B cell (primary cell): ENCODE results near the gene RPS8. TPM values are rescaled to one million over a fixed set of nuclear protein-coding genes. Genes with fewer than 3 reads are reported as not detected.

Source experiments
- ATAC-seq: fragments of 200-7000 bp; cut with Tn5 transposase; one replicate; pipeline ENCODE4 v1.10.0; 2021; ENCODE audit warnings: low read depth, mild to moderate bottlenecking, moderate number of reproducible peaks, moderate library complexity
- CTCF ChIA-PET: fragments of 350-600 bp; sonication (Branson Sonifier 250); formaldehyde crosslinking; loops from one replicate; lab custom pipeline; 2021; ENCODE audit warnings: antibody characterized with exemption, inconsistent platforms; lab: Charles Lee
- POLR2A ChIA-PET: fragments of 350-600 bp; sonication (Branson Sonifier 250); formaldehyde crosslinking; loops from one replicate; lab custom pipeline; 2021; ENCODE audit warnings: antibody characterized with exemption; lab: Charles Lee
- DNase-seq: peaks from one replicate; pipeline ENCODE4 v3.0.0; 2013
- H2AFZ ChIP-seq: 2 replicates; pipeline ENCODE4 v1.6.1; 2012; ENCODE audit warnings: mild to moderate bottlenecking, low read depth, low read length; ENCODE audit not compliant: insufficient read depth, poor library complexity, severe bottlenecking
- H3K27ac ChIP-seq, 2 donors: 1 replicate in 1 of 2; 2 replicates in 1 of 2; pipeline ENCODE4 v1.5.1; 2012 to 2013; ENCODE audit warnings: low read length in 2 of 2, mild to moderate bottlenecking in 2 of 2, moderate library complexity in 1 of 2
- H3K27me3 ChIP-seq, 4 experiments: fragments of 200-600 bp in 1 of 4; sonication (generic) in 1 of 4; replicated peaks in 1 of 4; 1 replicate in 2 of 4; 2 replicates in 2 of 4; pipeline versions ENCODE4 v1.6.1 to v1.7.0; 2013 to 2016; ENCODE audit warnings: low read length in 3 of 4, mild to moderate bottlenecking in 2 of 4, mixed read lengths in 1 of 4, moderate library complexity in 1 of 4; ENCODE audit not compliant: insufficient read depth in 4 of 4, control insufficient read depth in 3 of 4; ENCODE audit errors: control extremely low read depth in 1 of 4
- H3K36me3 ChIP-seq, 2 experiments: replicated peaks in 1 of 2; 1 replicate in 1 of 2; 2 replicates in 1 of 2; pipeline versions ENCODE4 v1.6.1 to v1.7.1; 2013; ENCODE audit warnings: low read length in 1 of 2; ENCODE audit not compliant: insufficient read depth in 2 of 2, control insufficient read depth in 1 of 2; ENCODE audit errors: control extremely low read depth in 1 of 2, extremely low read depth in 1 of 2
- H3K4me1 ChIP-seq, 2 donors: fragments of 200-600 bp in 1 of 2; sonication (generic) in 1 of 2; 1 replicate in 1 of 2; 2 replicates in 1 of 2; pipeline versions ENCODE4 v1.5.1 to v1.6.1; 2013 to 2017; ENCODE audit warnings: low read length in 2 of 2; ENCODE audit not compliant: control insufficient read depth in 2 of 2, insufficient read depth in 2 of 2
- H3K4me2 ChIP-seq: replicated peaks from 2 replicates; pipeline ENCODE3; 2012; ENCODE audit warnings: mild to moderate bottlenecking, low read depth, low read length; ENCODE audit not compliant: poor library complexity, severe bottlenecking
- H3K4me3 ChIP-seq, 5 experiments: fragments of 200-600 bp in 1 of 5; sonication (generic) in 1 of 5; 1 replicate in 3 of 5; 2 replicates in 2 of 5; pipeline versions ENCODE4 v1.5.1 to v1.7.0; 2011 to 2016; ENCODE audit warnings: low read length in 4 of 5, mild to moderate bottlenecking in 4 of 5, low read depth in 2 of 5, control low read depth in 1 of 5, moderate library complexity in 1 of 5; ENCODE audit not compliant: insufficient read depth in 1 of 5; ENCODE audit errors: control extremely low read depth in 1 of 5, extremely low read depth in 1 of 5
- H3K79me2 ChIP-seq: fragments of 200-600 bp; sonication (generic); one replicate; pipeline ENCODE4 v1.6.0; 2016; ENCODE audit warnings: low read length; ENCODE audit not compliant: control insufficient read depth, insufficient read depth
- H3K9ac ChIP-seq: fragments of 200-600 bp; sonication (generic); 2 replicates; pipeline ENCODE4 v1.6.1; 2017; ENCODE audit warnings: mild to moderate bottlenecking, low read length, moderate library complexity
- H3K9me3 ChIP-seq, 3 donors: one replicate each; pipeline versions ENCODE4 v1.6.1 to v1.7.1; 2013; ENCODE audit warnings: low read length in 2 of 3; ENCODE audit not compliant: control insufficient read depth in 2 of 3, insufficient read depth in 1 of 3; ENCODE audit errors: control extremely low read depth in 1 of 3
- H4K20me1 ChIP-seq: 2 replicates; pipeline ENCODE4 v1.6.0; 2012; ENCODE audit warnings: mild to moderate bottlenecking, low read length; ENCODE audit not compliant: insufficient read depth, control insufficient read depth, poor library complexity, severe bottlenecking
- H3K27ac Mint-ChIP-seq: one replicate; pipeline ENCODE4 v1.8.0; 2021; ENCODE audit warnings: mixed read lengths
- H3K27me3 Mint-ChIP-seq: one replicate; pipeline ENCODE4 v1.8.0; 2021; ENCODE audit warnings: mixed read lengths
- H3K4me1 Mint-ChIP-seq: one replicate; pipeline ENCODE4 v1.8.0; 2021; ENCODE audit warnings: mixed read lengths
- H3K4me3 Mint-ChIP-seq: one replicate; pipeline ENCODE4 v1.8.0; 2021; ENCODE audit warnings: mixed read lengths
- H3K9me3 Mint-ChIP-seq: one replicate; pipeline ENCODE4 v1.8.0; 2022; ENCODE audit warnings: mixed read lengths; ENCODE audit not compliant: insufficient read depth
- EZH2 ChIP-seq: IDR thresholded peaks from 2 replicates; pipeline ENCODE4 v1.6.1; 2012; ENCODE audit warnings: borderline replicate concordance, low read depth, mild to moderate bottlenecking, moderate library complexity, low read length; ENCODE audit not compliant: insufficient read depth, poor library complexity, severe bottlenecking
- WGBS: methylation state at CpG from one replicate; pipeline ENCODE4 v1.1.5; 2013; ENCODE audit warnings: missing lambda C conversion rate; ENCODE audit not compliant: insufficient coverage; 5-methylcytosine and 5-hydroxymethylcytosine counted together
- intact Hi-C: fragments of 100-400 bp; cut with micrococcal nuclease; formaldehyde crosslinking; loops from one replicate; pipeline ENCODE4 v1.10.0; 2022
- polyA plus RNA-seq: library from polyadenylated mRNA; depleted of rRNA; stranded (reverse); fragments of >200 nt; gene quantifications from 2 replicates; pipeline ENCODE4 v1.2.3, GENCODE V29; 2012
- total RNA-seq, 2 donors: library from RNA; stranded (reverse); fragments of 120-200 nt in 1 of 2; gene quantifications; 1 replicate in 1 of 2; 2 replicates in 1 of 2; pipeline versions ENCODE4 v1.2.3 to v1.2.4, GENCODE V29; 2013 to 2022
- TF ChIP-seq, protein P1 (sequence below): fragments of 200-600 bp; IDR thresholded peaks from one replicate; pipeline ENCODE4 v1.8.0; 2022; ENCODE audit warnings: antibody characterized with exemption, mild to moderate bottlenecking

The RPS8 gene
- total and polyA plus RNA-seq, 2 donors (not counting 1 experiment from before 2014, with no cell fraction given), result 2,525 to 4,047 TPM

GRCh38 chr1:44820328-44821239 is 45.2 kb downstream of the RPS8 start:
- intact Hi-C loops, result loop anchor here (1.0 kb wide), 2 partner anchors 16 to 45 kb away; partner anchors contain the start of gene RPS8
- 17% methylated on average over 22 of the region's 25 CpGs for WGBS
- Histone ChIP-seq H3K4me2 (peak overlapping the region; percentile 88), H3K36me3 (no peaks in the 10 kb centered on the region), H3K27me3 (no peaks in the 10 kb centered on the region), H3K9me3 (no peaks in the 10 kb centered on the region), H4K20me1 (no peaks in the 10 kb centered on the region), H3K27ac (peak overlapping the region; percentile 99 to 100), H3K79me2 (no peaks in the 10 kb centered on the region), H3K4me3 (peak overlapping the region; percentile 56 to 80 (median 66)), H3K4me1 (peaks cover 13 to 20% of the 10 kb centered on the region in 2 donors), H3K9ac (peak overlapping the region; percentile 92), H2AFZ (peak overlapping the region; percentile 87)
- Mint-ChIP-seq H3K9me3 (no peaks in the 10 kb centered on the region), H3K4me1 (peaks cover 29% of the 10 kb centered on the region), H3K27me3 (no peaks in the 10 kb centered on the region), H3K27ac (peak overlapping the region; percentile 100), H3K4me3 (peak overlapping the region; percentile 93)
- ATAC-seq (no peak), DNase-seq (no peak)
- TF ChIP-seq, protein P1, sequence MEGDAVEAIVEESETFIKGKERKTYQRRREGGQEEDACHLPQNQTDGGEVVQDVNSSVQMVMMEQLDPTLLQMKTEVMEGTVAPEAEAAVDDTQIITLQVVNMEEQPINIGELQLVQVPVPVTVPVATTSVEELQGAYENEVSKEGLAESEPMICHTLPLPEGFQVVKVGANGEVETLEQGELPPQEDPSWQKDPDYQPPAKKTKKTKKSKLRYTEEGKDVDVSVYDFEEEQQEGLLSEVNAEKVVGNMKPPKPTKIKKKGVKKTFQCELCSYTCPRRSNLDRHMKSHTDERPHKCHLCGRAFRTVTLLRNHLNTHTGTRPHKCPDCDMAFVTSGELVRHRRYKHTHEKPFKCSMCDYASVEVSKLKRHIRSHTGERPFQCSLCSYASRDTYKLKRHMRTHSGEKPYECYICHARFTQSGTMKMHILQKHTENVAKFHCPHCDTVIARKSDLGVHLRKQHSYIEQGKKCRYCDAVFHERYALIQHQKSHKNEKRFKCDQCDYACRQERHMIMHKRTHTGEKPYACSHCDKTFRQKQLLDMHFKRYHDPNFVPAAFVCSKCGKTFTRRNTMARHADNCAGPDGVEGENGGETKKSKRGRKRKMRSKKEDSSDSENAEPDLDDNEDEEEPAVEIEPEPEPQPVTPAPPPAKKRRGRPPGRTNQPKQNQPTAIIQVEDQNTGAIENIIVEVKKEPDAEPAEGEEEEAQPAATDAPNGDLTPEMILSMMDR, result no peak
- no peak for TF ChIP-seq EZH2
- POLR2A ChIA-PET, result interaction anchor here (0.5 to 5.2 kb wide), 10 partner anchors 12 to 483 kb away, joined by 3 to 61 read pairs (median 10); partner anchors contain the start of genes BEST4, BTBD19, DYNLT4 and EIF2B3
- CTCF ChIA-PET, result interaction anchor here (0.8 to 6.7 kb wide), 10 partner anchors 11 to 483 kb away, joined by 3 to 70 read pairs (median 4); partner anchors contain the start of genes BTBD19, HECTD3, PLK3 and RNU5D-1
